GF-D8 (cell line): Measurements from ENCODE around the gene CAMK4.
"Not testable (repeated sequence)": the region's sequence is repeated elsewhere in the genome, so short reads cannot be mapped to it uniquely, and the experiment has no call there.

Source experiments
- DNase-seq: peaks from one replicate; lab custom pipeline; 2025; lab: John Stamatoyannopoulos, UW

CAMK4 gene

DNA sequence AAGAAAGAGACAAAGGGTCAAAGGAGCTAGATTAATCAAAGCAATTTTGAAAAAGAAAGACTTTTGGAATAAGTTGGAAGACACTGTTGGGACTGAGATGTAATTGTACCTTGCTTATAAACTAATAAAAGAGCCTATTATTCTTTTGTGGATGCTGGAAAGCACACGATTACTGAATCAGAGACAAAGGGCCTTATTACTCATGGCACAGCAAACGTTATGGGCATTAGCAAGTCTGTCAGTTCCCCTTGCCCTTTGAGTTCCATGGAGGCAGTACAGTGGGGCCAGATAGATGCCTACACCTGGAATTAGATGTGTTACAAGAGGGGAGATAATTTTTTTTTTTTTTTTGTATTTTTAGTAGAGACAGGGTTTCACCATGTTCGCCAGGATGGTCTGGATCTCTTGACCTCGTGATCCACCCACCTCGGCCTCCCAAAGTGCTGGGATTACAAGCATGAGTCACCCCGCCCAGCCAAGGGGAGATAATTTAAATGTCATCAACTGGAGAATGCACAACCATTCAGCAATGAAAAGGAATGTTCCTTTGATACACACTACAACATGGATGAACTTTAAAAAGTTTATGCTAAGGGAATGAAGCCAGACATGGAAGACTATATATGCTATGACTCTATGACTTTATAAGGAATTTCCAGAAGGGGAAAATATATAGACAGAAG lies 159.2 kb downstream of the CAMK4 start:
- no peak for DNase-seq

DNA sequence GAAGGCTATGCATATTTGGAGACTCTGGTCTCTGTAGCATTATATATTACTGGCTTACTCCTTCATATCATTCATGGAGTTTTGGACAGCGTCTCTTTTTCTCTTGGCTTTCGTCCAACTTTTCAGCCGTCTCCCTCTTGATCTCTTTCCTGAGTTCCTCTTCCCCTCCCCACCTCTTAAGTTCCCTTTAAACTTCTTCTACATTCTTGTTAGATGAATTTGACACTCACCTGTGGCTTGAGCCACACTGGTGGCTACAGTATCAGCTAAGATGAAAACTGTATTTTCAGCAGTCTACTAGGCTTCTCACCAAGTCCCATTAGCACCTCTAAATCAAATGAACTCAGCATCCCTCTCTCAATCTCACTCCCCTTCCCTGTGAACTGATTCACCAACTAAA lies 160.0 kb downstream of the CAMK4 start:
- DNase-seq = no peak

DNA sequence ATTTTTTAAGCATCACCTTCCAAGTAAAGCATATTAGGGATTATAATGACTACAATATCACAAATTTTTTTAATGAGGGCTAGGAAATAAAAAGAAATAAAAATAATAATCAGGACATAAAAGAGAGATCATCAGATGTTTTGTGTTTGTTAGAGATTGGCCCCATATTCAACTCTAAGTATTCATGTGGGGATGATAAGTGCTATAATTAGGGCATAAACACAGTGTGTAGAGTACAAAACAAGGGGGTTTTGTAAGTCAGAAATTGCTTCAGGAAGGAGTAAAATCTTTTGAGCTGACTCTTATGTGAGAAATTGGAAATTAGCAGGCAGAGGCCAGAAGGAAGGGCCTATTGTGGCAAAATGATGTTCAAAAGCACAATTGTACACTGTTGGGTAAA lies 160.9 kb downstream of the CAMK4 start:
- no peak for DNase-seq

DNA sequence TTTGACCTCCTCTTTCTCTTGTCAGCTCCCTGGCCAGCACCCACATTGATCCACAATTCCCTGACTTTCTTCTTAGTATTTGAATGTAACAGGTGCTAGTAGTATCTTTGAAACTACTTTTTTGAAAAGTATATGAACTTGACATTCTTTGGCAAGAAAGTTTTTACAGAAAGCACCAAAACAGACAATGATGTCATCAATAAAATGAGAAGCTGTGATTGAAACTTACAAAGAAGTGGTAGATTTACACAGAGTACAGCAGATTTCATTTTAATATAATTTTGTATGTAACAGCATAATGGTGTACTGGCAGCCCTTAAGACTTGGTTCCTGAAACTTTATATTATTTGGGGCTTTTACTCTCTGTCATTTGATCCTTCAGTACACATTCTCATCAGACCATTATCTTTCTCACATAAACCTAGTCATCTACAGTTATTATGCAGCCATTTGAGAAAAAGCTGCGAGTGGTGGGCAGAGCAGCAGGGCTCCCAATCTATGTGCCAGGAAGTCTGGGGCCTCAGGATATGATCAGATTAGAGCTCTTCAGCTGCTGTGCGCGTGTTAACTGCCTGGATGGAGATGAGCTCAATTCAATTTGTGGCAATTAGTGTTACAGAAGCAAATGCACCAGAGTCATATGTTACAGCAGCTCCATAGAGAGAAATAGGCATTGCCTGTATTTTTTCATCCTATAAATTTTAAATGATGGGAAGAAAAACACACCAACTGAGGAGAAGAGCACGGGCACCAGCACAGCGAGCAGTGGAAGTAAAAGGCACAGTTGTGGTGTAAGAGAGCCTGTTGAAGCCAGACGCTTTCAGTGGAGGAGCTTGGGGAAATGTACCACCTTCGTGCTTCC lies 162.0 kb downstream of the CAMK4 start:
- DNase-seq = no peak

DNA sequence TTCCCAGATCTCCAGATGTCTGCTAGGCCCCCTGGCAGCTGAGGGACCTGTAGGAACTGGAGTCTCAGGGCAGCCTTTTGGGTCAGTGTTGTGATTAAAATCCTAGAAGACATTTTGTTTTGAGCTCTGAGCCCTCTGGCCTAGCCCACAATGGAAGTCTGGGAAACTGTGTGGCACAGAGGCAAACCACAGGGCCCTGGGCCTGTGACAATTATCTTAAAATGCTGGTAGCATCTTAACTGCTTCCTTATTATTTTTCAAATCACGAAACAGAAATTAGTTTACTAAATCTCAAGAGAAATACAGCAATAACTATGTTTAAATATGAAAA lies 162.6 kb downstream of the CAMK4 start:
- no peak for DNase-seq

DNA sequence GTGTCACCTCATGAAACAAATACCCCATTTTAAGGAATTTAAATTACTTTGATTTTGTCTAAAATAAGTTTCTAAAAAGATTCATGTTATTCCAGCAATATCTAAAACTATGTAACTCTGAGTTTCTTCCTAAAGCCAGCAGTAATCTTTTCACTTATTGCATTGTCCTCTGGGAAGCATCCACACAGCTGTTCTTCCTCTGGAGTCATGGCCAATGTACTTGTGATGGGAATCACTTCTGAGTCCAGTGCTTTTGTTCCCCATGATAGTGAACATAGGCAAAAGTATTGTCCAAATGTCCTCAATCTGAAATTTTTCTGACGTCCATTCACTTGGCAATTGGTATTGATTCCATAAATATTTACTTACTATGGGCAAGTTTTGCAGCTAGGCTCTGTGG lies 163.2 kb downstream of the CAMK4 start:
- DNase-seq = no peak

DNA sequence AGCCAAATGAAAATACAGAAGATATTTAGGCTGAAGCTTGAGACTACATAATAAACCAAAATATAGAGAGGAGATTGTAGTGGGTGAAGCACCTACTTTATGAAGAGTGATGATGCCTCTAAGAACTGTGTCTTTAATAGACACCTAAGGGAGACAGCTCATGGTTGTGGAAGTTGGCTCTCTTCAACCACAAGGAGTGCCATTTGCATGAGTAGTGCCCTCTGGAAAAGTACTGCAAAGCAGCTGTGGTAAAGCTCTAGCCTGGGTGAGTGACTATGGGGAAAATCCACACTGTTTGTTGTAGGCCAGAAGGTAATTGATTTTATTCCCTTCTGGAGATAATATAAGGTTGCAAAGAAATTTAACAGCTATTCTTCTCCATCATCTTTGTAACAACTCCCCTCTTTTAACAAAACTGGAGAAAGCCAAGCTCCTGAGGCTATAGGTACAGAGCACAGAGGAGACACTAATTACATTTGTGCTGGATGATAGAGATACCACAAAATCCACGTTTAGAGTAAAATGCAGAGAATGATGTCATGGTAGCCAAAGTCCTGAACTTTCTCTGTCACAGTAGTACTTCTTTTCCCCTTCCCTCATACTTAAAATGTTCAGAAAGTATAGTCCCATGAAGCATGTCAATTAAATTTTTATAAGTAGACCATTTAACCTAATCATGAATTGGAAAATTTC lies 165.4 kb downstream of the CAMK4 start:
- no peak for DNase-seq

DNA sequence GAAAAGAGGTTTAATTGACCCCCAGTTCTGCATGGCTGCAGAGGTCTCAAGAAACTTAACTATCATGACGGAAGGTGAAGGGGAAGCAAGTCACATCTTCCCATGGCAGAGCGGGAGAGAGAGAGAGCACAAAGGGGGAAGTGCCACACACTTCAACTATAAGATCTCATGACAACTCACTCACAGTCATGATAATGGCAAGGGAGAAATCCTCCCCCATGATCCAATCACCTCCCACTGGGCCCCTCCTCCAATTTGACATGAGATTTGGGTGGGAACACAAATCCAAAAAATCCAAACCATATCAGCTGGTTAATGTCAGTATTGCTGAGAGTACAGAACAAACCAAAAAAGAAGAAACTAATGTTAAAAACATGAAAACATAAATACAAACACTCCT lies 168.0 kb downstream of the CAMK4 start:
- DNase-seq = no peak

DNA sequence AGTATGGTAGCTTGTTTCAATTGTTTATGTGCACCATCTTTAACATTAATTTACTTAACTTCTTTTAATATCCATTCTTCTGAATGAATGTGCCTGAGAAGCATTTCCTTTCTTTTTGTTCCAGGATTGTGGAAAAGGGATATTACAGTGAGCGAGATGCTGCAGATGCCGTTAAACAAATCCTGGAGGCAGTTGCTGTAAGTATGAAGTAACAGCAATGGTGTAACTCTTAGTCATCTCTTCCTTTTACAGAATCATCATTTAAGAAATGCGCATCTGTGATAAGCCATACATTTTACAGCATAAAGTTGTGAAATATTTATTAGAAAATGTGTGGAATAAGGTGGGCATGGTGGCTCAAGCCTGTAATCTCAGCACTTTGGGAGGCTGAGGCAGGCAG lies 170.4 kb downstream of the CAMK4 start:
- no peak for DNase-seq

DNA sequence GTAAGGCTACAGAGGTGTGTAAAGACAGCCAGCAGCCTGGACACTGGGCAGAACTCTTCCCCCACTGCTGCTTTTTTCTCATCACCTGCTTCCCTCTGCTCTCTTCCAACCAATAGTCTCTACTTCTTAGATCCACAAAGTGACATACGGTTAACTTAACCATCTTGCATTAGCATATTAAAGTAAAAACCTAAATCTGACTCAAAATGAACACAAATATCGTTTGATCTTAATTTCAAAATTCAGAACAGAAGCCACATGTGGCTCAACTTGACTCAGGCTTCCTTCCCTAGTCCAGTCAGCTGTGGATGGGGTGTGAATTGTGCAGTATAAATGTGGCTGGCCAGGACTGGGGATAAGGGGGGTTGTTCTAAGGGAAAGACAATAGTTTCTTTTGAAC lies 173.8 kb downstream of the CAMK4 start:
- no peak for DNase-seq

DNA sequence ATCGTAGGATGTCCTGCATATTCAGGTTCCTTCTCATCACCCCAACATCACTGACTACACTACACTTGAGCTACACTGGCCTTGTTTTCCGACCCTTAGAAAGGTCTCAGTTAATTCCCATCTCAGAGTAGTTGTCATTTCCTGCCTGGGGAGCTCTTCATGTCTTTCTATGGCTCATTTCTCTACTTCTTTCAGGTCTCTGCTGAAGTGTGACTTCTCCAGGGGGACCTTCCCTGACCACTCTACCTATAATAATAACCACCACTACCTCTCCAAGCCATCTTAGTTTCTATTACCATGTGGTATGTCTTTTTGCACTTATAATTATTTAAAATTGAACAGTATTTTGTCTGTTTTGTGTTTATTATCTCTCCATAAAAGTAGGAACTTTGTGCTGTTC lies 174.9 kb downstream of the CAMK4 start:
- DNase-seq = no peak

DNA sequence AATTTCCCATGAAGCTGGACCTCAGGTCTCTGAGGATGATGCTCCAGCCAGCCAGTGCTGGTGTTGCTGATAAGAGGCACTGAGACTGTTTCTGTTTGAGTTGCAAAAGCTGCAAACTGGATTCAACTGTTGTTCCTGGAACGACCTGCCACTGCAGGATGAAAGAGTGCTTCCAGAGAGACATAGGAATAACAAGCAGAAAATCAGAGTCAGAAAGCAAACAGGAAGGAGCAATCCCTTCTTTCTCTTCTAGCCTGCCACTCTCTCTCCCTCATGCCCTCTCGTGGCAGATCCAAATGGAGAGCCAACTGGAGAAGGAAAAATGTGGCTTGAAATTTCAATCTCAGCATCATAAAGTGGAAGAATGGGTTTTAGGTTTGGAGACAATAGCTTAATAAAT lies 177.7 kb downstream of the CAMK4 start:
- no peak for DNase-seq

DNA sequence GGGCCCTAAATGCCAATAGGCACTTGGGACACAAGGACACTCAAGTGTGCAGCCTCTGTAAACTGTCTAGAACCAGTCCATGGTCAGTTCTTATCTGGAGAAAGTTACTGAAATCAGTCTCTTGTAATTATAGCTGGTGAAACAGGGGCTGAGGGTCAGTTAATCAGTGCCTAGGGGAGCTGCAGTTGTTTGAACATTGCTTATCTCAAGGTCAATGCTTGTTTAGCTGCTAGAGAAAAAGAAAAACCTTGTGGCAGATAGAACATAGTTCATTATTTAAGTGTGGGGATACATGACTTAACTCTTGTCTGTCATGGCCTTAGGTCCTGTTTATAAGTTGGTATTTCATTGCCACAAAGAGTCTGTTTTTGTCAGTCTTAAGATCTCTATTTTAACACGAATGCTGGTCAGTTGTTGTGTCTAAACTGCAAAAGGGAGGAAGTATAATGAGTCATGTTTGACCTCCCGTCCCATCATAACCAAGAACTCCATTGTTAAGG lies 180.1 kb downstream of the CAMK4 start:
- no peak for DNase-seq

DNA sequence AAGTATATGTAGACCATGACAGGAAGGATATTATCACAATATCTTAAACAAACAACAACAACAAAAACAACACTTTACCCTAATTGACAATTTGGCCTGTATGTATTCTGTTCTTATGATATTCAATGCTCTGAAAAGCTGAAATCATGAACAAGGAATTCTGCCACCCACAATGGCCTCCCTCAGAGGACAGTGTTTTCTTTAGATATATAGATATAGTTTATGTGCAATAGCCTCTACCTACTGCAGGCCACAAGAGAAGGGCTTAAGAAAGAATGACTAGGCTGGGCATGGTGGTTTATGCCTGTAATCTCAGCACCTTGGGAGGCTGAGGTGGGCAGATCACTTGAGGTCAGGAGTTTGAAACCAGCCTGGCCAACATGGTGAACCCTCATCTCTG lies 183.4 kb downstream of the CAMK4 start:
- no peak for DNase-seq

DNA sequence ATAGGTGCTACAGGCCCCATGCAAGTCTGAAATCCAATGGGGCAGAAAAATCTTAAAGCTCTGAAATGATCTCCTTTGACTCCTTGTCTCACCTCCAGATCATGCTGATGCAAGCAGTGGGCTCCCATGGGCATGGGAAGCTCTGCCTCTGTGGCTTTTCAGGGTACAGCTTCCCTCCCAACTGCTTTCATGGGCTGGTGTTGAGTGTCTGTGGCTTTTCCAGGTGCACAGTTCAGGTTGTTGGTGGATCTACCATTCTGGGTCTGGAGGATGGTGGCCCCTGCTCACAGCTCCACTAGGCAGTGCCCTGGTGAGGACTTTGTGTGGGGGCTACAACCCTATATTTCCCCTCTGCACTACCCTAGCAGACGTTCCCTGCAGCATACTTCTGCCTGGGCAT lies 184.6 kb downstream of the CAMK4 start:
- no peak for DNase-seq

DNA sequence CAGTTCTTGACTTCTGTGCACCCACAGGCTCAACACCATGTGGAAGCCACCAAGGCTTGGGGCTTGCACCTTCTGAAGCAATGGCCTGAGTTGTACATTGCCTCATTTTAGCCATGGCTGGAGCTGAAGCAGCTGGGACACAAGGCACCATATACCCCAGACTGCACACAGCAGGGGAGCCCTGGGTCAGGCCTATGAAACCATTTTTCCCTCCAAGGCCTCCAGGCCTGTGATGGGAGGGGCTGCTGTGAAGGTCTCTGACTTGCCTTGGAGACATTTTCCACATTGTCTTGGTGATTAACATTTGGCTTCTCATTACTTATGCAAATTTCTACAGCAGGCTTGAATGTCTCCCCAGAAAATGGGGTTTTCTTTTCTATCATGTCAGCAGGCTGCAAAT lies 185.1 kb downstream of the CAMK4 start:
- not testable (repeated sequence) for DNase-seq

DNA sequence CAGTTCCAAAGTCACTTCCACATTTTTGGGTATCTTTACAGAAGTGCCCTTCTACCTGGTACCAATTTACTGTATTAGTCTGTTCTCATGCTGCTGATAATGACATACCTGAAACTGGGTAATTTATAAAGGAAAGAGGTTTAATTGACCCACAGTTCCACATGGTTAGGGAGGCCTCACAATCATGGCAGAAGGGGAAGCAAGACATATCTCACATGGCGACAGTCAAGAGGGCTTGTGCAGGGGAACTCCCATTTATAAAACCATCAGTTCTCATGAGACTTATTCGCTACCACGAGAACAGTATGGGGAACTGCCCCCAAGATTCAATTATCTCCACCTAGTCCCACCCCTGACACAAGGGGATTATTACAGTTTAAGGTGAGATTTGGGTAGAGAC lies 185.9 kb downstream of the CAMK4 start:
- not testable (repeated sequence) for DNase-seq

DNA sequence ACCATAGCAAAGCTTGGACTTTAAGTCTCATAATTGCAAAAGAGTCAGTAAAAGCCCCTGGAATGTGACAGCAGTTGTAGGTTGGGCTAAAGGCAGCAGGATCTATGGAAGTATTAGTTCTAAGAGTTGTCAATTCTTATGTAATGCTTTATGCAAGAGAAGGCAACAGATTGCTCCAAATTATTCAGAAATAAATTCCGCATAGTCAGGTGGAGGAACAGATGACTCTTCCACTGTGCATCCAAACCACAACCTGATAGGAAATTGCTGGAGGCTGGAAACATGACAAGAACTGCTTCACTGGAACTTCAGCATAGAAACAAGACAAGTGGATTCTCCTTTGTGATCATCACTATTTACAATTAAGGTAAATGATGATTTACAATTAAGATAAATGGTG lies 187.1 kb downstream of the CAMK4 start:
- no peak for DNase-seq

DNA sequence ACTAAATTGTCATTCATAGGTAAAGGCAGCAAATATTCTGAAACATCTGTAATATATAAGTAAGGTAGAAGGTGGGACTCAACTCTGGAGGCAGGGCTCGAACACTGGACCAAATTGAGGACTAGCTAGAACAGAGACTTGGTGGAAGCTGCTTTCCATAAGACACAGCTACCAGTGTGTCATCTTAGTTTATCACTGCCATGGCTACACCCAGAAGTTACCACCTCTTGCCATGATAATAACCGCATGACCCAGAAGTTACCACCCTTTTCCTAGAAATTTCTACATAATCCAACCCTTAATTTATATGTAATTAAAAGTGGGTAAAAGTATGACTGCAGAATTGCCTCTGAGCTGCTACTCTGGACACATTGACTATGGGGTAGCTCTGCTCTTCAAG lies 188.4 kb downstream of the CAMK4 start:
- no peak for DNase-seq

DNA sequence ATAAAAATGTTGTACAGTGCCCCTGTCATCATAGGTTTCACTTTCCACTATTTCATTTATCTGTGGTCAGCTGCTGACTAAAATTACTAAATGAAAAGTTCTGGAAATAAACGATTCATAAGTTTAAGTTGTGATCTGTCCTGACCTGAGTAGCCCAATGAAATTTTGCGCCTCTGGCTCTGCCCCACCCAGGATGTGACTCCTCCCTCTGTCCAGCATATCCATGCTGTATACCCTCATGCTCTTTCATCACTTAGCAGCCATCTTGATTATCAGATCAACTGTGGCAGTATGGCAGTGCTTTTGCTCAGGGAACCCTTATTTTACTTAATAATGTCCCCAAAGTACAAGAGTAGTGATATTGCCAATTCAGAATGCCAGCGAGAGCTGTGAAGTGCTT lies 190.9 kb downstream of the CAMK4 start:
- no peak for DNase-seq

DNA sequence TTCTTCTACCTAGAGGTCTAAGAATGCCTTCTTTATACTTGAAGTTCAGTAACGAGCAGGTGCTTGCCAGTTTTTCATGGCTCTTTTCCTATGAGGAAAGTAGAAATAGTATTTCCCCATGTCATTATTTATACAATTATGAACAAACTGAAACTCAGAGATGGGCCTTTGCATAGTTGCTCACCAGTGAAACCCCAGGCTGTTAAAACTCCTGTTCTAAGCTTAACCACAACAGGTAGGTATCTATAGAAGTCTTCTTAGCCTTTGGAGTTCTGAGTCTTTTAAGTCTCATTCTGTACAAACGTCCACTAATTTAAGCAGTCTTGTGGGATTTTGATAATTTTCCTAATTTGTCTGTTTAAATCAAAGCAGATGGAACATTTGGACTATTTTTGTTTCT lies 198.1 kb downstream of the CAMK4 start:
- DNase-seq = no peak

DNA sequence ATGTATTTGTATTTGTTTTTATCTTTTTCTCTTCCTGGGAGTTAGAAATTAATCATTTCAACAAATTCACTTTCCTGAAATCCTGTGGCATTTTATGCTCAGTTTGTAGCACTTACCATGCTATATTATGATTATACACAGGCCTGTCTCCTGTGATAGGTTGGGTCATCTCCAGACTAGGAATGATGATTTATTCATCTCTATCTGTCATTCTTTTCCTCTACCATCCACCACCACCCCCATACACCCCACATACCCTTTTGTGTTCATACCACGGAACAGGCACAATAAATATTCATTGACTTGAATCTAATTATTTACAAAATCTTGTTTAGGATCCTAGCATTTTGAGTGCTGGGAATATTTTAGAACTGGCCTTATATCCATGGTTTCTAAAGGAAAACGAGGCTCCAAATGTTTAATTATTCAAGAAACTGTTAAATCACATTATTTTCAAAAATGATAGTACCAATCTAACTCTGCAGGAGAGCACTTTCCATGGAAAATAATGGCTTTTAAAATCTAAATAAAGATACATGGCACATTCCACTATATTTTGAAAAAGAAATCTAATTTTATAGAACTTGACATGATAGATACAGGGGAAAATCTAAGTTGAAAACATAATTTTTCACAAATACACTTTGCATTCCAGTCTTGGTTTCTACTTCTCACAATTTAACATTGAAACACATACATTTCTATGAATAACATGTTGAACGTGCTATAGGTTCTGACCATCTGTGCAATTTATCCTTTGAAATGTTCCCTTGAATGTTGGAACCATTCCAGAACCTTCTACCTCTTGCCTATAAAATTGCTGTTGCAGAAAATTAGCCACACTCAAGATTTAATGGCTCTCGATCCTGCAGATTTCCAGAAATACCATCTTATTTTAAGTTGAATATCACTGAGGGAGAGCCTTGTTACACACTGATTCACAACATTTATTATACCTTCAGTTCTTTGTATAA lies 198.8 kb downstream of the CAMK4 start:
- no peak for DNase-seq
